Fibroblast of villous mesenchyme (primary cell): ENCODE measurements around the gene LRP6. TPM values are rescaled to one million over a fixed set of nuclear protein-coding genes. Genes with fewer than 3 reads are reported as not detected.
A peak's percentile ranks its signal among the peaks of the same experiment; 100 is the strongest.
"Not testable (repeated sequence)": the region's sequence is repeated elsewhere in the genome, so short reads cannot be mapped to it uniquely, and the experiment has no call there.

ENCODE experiments used
- DNase-seq: peaks from one replicate; pipeline ENCODE4 v3.0.0-alpha.2; 2010; ENCODE audit warnings: low read depth
- H3K4me3 ChIP-seq: 2 replicates; pipeline ENCODE4 v1.5.1; 2011; ENCODE audit warnings: low read depth, mild to moderate bottlenecking, low read length
- total RNA-seq: library from RNA; depleted of rRNA; stranded (reverse); fragments of >200 nt; gene quantifications from 2 replicates; pipeline ENCODE4 v1.2.3, GENCODE V29; 2012
- TF ChIP-seq, protein P1 (sequence below): IDR thresholded peaks from 2 replicates; pipeline ENCODE4 v1.5.1; 2012; ENCODE audit warnings: low read depth, mild to moderate bottlenecking, low read length; ENCODE audit not compliant: insufficient read depth

Gene LRP6
- total RNA-seq, result 50.1 and 50.3 TPM in 2 replicates

DNA sequence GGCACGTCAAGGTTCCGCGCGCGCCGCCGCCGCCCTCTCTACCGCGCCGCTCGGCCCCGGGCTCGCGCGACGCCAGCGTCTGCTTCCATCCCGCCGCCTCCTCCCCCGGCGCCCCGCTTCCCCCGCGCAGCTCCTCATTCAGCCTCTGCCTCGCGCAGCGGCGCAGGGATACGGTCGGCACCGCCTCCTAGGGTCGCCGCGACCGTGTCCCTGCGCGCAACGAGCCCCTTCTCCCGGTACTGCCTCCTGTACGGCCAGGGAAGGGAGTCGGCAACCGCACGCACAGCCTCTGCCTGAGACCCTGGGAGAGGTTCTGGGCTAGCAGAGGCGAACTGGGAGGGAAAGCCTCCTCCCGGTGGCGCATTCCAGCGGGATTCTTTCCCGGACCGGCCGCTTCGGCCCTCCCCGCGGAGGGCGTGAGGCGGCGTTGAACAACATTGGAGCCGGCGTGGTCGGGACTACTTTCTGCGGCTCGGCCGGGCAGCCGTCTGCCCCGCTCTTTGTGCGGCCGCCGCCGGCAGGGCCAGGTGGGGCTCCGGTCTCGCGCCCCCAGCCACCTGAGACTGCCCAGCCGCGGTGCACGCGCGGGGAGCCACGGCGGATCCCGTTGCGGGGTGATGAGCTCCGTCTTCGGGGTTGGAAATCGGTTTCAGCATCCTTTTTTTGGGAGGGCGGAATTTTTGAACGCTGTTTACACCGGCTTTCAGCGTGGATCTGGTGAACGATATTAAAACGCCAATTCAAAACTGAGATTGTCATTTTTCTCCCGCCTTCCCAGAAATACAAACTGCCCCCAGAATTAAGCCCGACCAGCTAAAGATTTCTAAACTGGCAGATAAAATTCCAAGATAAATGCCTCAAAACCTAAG lies at the start of gene LRP6:
Gene LRP6, minus strand, starts transcription at position 172 of the 869 bp plus-strand sequence. CDS start 309 bp downstream, outside the sequence.
- H3K4me3 ChIP-seq, result peak within 1 kb of the TSS; percentile 93
- peak; percentile 97 for DNase-seq
- TF ChIP-seq, protein P1, sequence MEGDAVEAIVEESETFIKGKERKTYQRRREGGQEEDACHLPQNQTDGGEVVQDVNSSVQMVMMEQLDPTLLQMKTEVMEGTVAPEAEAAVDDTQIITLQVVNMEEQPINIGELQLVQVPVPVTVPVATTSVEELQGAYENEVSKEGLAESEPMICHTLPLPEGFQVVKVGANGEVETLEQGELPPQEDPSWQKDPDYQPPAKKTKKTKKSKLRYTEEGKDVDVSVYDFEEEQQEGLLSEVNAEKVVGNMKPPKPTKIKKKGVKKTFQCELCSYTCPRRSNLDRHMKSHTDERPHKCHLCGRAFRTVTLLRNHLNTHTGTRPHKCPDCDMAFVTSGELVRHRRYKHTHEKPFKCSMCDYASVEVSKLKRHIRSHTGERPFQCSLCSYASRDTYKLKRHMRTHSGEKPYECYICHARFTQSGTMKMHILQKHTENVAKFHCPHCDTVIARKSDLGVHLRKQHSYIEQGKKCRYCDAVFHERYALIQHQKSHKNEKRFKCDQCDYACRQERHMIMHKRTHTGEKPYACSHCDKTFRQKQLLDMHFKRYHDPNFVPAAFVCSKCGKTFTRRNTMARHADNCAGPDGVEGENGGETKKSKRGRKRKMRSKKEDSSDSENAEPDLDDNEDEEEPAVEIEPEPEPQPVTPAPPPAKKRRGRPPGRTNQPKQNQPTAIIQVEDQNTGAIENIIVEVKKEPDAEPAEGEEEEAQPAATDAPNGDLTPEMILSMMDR, result no peak

DNA sequence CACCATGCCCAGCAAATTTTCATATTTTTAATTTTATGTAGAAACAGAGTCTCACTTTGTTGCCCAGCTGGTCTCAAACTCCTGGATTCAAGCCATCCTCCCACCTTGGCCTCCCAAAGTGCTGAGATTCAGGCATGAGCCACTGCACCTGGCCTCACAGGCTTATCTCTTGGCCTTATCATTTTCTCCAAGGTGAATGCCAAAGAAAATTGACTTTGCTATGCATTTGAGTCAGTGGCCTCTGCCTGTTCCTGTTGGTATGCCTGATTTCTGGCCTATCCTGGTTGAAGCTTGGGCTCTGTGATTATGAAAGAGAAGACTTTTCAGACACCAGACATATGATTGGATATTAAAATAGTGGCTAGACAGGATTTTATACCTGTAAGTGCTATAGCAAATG lies 49.0 kb upstream of the LRP6 start:
- DNase-seq, result no peak
- no peak overlapping the region for H3K4me3 ChIP-seq
- TF ChIP-seq, protein P1, result no peak

DNA sequence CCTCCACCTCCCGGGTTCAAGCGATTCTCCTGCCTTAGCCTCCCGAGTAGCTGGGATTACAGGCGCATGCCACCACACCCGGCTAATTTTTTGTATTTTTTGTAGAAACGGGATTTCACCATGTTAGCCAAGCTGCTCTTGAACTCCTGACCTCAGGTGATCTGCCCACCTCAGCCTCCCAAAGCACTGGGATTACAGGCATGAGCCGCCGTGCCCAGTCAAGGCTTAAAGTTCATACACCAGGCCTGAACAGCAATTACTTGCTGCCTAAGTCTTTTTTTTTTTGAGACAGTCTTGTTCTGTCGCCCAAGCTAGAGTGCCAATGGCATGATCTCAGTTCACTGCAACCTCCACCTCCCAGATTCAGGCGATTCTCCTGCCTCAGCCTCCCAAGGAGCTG lies 43.9 kb upstream of the LRP6 start:
- not testable (repeated sequence) for DNase-seq, H3K4me3 ChIP-seq

DNA sequence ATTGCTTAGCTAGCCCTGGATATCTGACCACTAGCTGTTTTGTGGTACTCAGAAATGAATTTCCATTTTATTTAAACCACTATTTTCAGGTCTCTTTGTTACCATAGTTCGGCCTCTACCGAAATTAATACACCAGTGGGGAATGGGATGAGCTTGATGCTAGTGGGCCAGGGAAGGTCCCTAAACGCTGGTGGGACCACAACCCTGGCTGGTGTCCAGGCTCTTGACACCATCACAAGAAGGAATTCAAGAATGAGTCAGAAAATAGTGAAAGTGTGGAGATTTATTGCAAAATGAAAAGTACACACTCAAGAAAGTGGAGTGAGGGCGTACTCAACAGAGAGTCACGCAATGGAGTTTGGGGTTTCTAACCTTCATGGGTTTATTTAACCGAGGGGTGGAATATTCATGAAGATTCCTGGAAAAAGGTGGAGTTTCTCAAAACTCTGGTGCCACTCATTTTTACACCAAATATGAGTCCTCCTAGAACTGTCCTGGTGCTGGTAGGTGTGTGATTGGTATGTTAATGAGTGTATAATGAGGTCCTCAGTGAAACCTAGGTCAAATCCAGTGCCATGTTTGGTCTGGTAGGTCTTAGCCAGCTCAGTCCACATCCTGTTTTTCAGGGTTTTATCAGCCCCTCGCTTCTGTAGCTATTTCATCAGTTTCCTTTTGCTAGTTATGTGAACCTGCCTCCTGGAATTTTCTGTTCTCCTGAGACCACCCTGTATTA lies 38.9 kb upstream of the LRP6 start:
- TF ChIP-seq, protein P1, result no peak
- no peak for DNase-seq
- H3K4me3 ChIP-seq, result no peak overlapping the region

DNA sequence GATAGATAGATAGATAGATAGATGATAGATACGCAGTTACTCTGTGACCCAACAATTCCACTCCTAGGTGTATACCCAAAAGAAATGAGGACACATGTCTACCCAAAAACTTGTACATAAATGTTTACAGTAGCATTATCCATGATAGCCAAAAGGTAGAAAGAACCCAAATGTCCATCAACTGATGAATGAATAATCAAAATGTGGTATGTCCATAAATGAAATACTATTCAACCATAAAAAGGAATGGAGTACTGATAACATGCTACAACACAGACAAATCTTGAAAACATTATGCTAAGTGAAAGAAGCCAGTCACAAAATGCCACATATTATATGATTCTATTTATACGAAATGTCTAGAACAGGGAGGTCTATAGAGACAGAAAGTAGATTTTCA lies 36.1 kb upstream of the LRP6 start:
- TF ChIP-seq, protein P1, result no peak
- no peak overlapping the region for H3K4me3 ChIP-seq
- no peak for DNase-seq

DNA sequence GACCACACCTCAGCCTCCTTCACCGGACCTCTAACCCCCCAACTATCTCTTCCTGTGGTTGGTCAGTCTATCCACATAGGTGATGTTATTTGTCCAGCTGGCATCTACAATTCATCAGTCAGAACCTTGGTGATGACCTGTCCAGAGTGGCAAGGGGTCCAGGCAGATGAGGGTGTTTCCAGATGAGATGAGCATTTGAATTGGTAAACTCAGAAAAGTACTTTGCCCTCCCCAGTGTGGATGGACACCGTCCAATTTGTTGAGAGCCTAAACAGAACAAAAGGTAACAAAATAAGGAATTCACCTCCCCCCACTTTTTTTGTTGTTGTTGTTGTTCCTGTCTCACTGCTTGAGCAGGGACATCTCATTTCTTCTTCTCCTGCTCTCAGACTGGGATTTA lies 34.3 kb upstream of the LRP6 start:
- no peak overlapping the region for H3K4me3 ChIP-seq
- TF ChIP-seq, protein P1, result no peak
- DNase-seq, result no peak

DNA sequence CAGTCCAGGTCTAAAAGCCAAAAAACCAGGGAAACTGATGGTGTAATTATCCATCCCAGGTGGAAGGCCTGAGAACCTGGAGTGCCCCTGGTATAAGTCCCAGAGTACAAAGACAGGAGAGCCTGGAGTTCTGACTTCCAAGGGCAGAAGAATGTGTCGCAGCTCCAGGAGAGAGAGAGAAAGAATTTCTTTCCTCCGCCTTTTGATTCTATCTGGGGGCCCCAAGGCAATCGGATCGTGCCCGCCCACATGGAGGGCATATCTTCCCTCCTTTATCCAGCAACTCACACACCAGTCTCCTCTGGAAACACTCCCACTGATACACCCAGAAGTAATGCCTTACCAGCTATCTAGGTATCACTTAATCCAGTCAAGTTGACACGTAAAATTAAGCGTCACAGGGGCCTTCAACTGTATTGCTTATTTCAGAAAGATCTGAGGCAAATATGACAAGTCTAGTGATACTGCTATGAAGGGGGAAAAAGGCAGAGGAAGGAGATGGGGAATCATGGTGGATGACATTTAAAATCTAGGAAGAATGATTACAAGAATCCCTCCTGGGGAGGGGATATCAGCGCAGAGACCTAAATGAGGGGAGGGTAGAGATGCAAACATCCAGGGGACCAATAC lies 30.5 kb upstream of the LRP6 start:
- no peak overlapping the region for H3K4me3 ChIP-seq
- no peak for DNase-seq

More for the DNA sequence above, 30.5 kb upstream of the LRP6 start:
- TF ChIP-seq, protein P1, result no peak
